Sigmoid colon (tissue), 7 donors: Measurements from ENCODE around the gene NAALADL2. TPM values are rescaled to one million over a fixed set of nuclear protein-coding genes. Genes with fewer than 3 reads are reported as not detected.
"Not testable (repeated sequence)": the region's sequence is repeated elsewhere in the genome, so short reads cannot be mapped to it uniquely, and the experiment has no call there.

Experiments used
- DNase-seq: peaks from one replicate; pipeline ENCODE4 v3.0.0-alpha.2; 2019
- H3K27ac ChIP-seq, 4 donors: fragments of 200-600 bp; sonication (generic); one replicate each; pipeline ENCODE4 v1.5.1; 2016 to 2019; ENCODE audit warnings: mild to moderate bottlenecking in 1 of 4
- H3K27me3 ChIP-seq, 3 donors: fragments of 200-600 bp; sonication (generic); one replicate each; pipeline ENCODE4 v1.5.1; 2019; ENCODE audit warnings: mild to moderate bottlenecking in 1 of 3
- H3K36me3 ChIP-seq, 4 donors: fragments of 200-600 bp; sonication (generic); one replicate each; pipeline ENCODE4 v1.5.1; 2016 to 2019
- H3K4me1 ChIP-seq, 4 donors: fragments of 200-600 bp; sonication (generic); one replicate each; pipeline ENCODE4 v1.5.1; 2017 to 2019
- H3K4me3 ChIP-seq, 4 donors: fragments of 200-600 bp; sonication (generic); one replicate each; pipeline ENCODE4 v1.5.1; 2017 to 2019; ENCODE audit warnings: mild to moderate bottlenecking in 2 of 4, moderate library complexity in 1 of 4
- H3K9me3 ChIP-seq, 4 donors: fragments of 200-600 bp in 3 of 4; sonication (generic) in 3 of 4; one replicate each; pipeline versions ENCODE4 v1.5.1 to v1.6.1; 2013 to 2019
- EP300 ChIP-seq, 4 donors: sonication (generic); formaldehyde crosslinking; IDR thresholded peaks; one replicate each; pipeline ENCODE4 v1.6.1; 2017; ENCODE audit warnings: antibody characterized with exemption in 4 of 4
- POLR2A ChIP-seq, 2 donors: fragments of 450-650 bp; IDR thresholded peaks; one replicate each; pipeline ENCODE4 v1.6.1; 2016; ENCODE audit warnings: antibody characterized with exemption in 2 of 2, mild to moderate bottlenecking in 2 of 2, moderate library complexity in 2 of 2
- POLR2AphosphoS5 ChIP-seq, 4 donors: sonication (generic); formaldehyde crosslinking; IDR thresholded peaks; one replicate each; pipeline ENCODE4 v1.6.1; 2017; ENCODE audit warnings: antibody characterized with exemption in 4 of 4
- WGBS, 2 donors: extraction: QIAGEN DNeasy Blood & Tissue Kit; methylation state at CpG; one replicate each; pipeline ENCODE4 v1.1.7; 2013; 5-methylcytosine and 5-hydroxymethylcytosine counted together
- intact Hi-C: fragments of 100-400 bp; cut with DNase I; formaldehyde crosslinking; loops from one replicate; pipeline ENCODE4 v1.15.1; 2023
- polyA plus RNA-seq, 3 donors: library from polyadenylated mRNA; stranded (reverse); fragments of 200-250 nt; gene quantifications; one replicate each; pipeline ENCODE4 v1.2.3, GENCODE V29; 2013
- total RNA-seq, 4 donors: library from RNA; depleted of rRNA; stranded (reverse); fragments of >200 nt; gene quantifications; one replicate each; pipeline ENCODE4 v1.1.0, GENCODE V29; 2016
- TF ChIP-seq, protein P1 (sequence below), 4 experiments: fragments of 450-650 bp in 3 of 4; fragments of 200-600 bp in 1 of 4; IDR thresholded peaks; one replicate each; pipeline ENCODE4 v1.5.1; 2016 to 2019; ENCODE audit warnings: antibody characterized with exemption in 4 of 4, mild to moderate bottlenecking in 3 of 4, moderate library complexity in 2 of 4
- donor health status: healthy with polysubstance abuse.
- donor health status: Bipolar disorder and iron deficiency.
- donor health status: healthy.

NAALADL2 gene
- total and polyA plus RNA-seq, 7 donors: 0.46 to 18.5 (median 6.0) TPM

DNA sequence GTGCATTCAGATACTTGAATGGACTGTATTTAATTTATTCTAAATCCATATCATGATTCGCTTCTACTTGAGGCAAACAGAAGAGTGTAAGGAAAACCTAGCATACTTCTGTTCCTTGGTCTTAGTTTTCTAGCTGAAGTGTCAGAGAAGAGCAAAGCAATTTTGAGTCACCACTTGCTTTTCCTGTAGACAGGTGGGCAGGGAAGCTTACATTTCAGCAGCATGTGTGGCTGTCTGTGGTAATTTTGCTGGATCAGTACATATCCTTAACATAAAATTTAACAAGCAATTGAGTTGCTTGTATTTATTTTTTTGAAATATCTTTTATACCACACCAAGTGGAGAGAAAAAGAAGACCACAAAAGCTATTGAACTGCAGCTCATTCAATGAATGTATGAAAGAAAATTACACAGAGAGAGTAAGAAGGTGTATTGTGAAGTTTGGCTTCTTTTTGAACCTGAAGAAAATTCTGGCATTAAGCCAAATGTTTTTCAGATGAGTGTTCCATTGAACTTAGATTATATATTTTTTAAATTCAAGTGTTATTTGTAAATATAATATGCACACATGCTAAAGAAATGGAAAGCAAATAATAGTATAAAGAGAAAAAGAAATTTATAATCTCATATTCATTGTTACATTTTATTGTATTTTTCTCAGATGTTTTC is 747.6 kb downstream of the NAALADL2 start:
- Histone ChIP-seq H3K4me1 (no peaks in the 10 kb centered on the region), H3K4me3 (no peak overlapping the region), H3K27ac (no peak overlapping the region), H3K36me3 (no peaks in the 10 kb centered on the region), H3K27me3 (no peaks in the 10 kb centered on the region), H3K9me3 (no peaks in the 10 kb centered on the region)
- TF ChIP-seq, protein P1, sequence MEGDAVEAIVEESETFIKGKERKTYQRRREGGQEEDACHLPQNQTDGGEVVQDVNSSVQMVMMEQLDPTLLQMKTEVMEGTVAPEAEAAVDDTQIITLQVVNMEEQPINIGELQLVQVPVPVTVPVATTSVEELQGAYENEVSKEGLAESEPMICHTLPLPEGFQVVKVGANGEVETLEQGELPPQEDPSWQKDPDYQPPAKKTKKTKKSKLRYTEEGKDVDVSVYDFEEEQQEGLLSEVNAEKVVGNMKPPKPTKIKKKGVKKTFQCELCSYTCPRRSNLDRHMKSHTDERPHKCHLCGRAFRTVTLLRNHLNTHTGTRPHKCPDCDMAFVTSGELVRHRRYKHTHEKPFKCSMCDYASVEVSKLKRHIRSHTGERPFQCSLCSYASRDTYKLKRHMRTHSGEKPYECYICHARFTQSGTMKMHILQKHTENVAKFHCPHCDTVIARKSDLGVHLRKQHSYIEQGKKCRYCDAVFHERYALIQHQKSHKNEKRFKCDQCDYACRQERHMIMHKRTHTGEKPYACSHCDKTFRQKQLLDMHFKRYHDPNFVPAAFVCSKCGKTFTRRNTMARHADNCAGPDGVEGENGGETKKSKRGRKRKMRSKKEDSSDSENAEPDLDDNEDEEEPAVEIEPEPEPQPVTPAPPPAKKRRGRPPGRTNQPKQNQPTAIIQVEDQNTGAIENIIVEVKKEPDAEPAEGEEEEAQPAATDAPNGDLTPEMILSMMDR (IDR thresholded peaks at IDR 0.05): no peak
- TF ChIP-seq EP300 (IDR thresholded peaks at IDR 0.05) (no peak), POLR2AphosphoS5 (IDR thresholded peaks at IDR 0.05) (no peak), POLR2A (IDR thresholded peaks at IDR 0.05) (no peak)
- intact Hi-C loops: no loop called here
- DNase-seq: no peak
- 92 to 93% methylated on average over 1 of the region's 1 CpG for WGBS, 2 donors

DNA sequence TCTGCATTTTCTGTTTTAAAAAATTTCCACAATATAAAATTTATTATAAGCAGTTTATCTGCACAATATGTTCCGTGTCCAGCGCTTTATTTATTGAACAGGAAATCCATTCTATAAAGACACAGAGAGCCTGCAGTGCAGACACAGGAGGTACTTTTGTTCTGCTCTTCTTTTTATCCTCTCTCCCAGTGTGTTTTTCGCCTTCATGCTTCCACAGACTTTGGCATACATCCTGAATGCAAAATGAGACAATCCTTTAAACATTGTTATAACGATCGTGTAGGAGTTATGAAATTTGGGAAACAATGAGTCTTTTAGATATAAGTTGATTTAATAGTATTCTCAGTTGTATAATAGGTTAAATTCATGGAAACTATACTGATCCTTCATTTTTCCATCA is 749.2 kb downstream of the NAALADL2 start:
- no peaks in the 10 kb centered on the region for H3K27me3 ChIP-seq
- H3K27ac ChIP-seq: no peak overlapping the region
- WGBS, 2 donors: 84 to 93% methylated on average over 5 of the region's 5 CpGs
- no peak overlapping the region for H3K4me3 ChIP-seq
- intact Hi-C loops: no loop called here
- H3K4me1 ChIP-seq: no peaks in the 10 kb centered on the region
- no peaks in the 10 kb centered on the region for H3K36me3 ChIP-seq
- H3K9me3 ChIP-seq: no peaks in the 10 kb centered on the region
- no peak for TF ChIP-seq EP300 (IDR thresholded peaks at IDR 0.05)
- DNase-seq: no peak

DNA sequence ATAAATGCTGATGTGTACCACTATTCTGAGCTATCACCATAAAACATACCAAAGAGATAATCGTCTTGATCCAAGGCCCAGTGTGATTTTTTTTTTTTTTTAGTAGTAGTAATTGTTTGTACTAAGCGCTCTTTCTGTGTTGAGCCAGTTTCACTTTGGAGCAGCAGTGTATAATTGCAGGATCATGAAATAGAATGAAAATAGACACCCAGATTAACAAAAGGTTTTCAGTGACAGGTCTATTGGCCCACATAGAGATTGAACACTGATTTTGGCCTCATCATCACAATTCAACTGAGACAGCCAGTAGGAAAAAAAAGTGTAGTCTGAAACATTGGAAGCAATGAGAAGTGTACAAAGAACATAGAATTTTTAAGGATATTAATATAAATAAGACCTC is 749.8 kb downstream of the NAALADL2 start:
- no peaks in the 10 kb centered on the region for H3K36me3 ChIP-seq
- H3K4me1 ChIP-seq: no peaks in the 10 kb centered on the region
- WGBS, 2 donors: 88 to 89% methylated on average over 2 of the region's 2 CpGs
- TF ChIP-seq, protein P1 (IDR thresholded peaks at IDR 0.05): no peak
- TF ChIP-seq POLR2AphosphoS5 (IDR thresholded peaks at IDR 0.05): no peak
- H3K27ac ChIP-seq: no peak overlapping the region
- no peak overlapping the region for H3K4me3 ChIP-seq
- no peaks in the 10 kb centered on the region for H3K27me3 ChIP-seq
- no peak for DNase-seq
- H3K9me3 ChIP-seq: no peaks in the 10 kb centered on the region
- intact Hi-C loops: no loop called here

DNA sequence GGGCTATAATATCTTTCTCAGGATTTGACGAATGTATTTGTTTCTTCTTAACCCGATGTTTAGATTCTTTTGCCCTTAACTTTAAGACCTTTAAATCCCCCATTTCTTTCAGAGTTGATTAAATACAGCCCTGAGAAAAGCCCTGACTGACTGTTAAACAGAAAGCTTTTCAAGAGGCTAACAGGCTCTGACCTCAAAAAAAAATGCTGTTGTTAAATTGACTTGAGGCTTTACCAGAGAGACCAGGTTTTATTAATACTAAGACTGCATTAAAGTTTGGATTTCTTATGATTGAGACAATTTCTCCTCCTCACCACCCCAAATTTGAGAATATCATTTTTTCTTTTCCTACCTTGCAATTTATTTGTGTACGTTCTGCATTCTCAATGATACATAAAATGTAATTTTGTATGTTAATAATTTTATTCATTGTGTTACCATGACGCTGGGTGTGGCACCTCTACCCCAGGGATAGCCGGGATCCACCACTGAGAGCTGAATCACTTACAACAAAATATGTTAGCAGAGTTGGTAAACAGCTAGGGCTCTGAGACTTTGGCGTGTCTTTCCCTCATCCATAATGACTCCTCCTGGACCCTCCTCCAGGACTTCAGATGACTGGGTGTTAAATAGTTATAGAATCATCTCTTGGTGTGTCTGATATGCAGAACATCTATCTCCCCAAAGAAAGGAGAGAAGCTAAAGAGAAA is 753.5 kb downstream of the NAALADL2 start:
- intact Hi-C loops: no loop called here
- DNase-seq: no peak
- Histone ChIP-seq H3K4me1 (no peaks in the 10 kb centered on the region), H3K27ac (no peak overlapping the region), H3K36me3 (no peaks in the 10 kb centered on the region), H3K4me3 (no peak overlapping the region), H3K9me3 (no peaks in the 10 kb centered on the region), H3K27me3 (no peaks in the 10 kb centered on the region)
- 82 to 85% methylated on average over 6 of the region's 6 CpGs for WGBS, 2 donors
- no peak for TF ChIP-seq POLR2A (IDR thresholded peaks at IDR 0.05)

DNA sequence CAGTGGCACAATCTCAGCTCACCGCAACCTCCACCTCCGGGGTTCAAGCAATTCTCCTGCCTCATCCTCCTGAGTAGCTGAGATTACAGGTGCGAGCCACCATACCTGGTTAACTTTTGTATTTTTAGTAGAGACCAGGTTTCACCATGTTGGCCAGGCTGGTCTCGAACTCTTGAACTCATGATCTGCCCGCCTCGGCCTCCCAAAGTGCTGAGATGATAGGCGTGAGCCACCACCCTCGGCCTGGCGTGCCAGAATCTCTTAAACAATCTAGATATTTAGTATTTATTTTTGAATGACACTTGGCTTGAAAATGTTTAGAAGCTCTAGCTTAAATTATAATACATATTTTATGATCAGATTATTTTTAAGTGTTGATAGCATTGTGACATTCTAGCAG is 755.0 kb downstream of the NAALADL2 start:
- WGBS, 2 donors: 94 to 96% methylated on average over 9 of the region's 9 CpGs
- H3K4me3 ChIP-seq, intact Hi-C loops, H3K9me3 ChIP-seq, H3K27ac ChIP-seq, H3K36me3 ChIP-seq, H3K27me3 ChIP-seq, DNase-seq, H3K4me1 ChIP-seq: not testable (repeated sequence)

DNA sequence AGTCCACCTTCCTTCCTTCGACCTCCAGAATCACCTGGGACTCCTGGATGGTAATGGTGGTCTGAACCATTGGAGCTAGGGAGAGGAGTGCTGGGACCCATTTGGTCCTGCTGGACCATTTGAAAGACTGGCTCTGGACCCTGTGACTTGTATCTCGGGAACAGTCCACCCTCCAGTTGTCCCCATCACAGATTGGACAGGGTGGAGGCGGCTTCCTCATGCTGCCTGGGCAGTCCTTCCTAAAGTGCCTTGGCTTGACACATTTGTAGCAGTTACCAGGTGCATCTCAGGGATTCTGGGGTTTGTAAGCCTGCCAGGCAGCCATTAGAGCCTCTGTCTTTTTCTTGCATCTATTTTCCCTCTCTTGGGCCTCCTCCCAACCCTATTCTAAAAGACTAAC is 758.1 kb downstream of the NAALADL2 start:
- Histone ChIP-seq H3K36me3 (no peaks in the 10 kb centered on the region), H3K27ac (no peak overlapping the region), H3K9me3 (no peaks in the 10 kb centered on the region), H3K27me3 (no peaks in the 10 kb centered on the region), H3K4me1 (no peaks in the 10 kb centered on the region), H3K4me3 (no peak overlapping the region)
- WGBS, 2 donors: 90 to 99% methylated on average over 3 of the region's 3 CpGs
- intact Hi-C loops: no loop called here
- TF ChIP-seq, protein P1 (IDR thresholded peaks at IDR 0.05): no peak
- TF ChIP-seq EP300 (IDR thresholded peaks at IDR 0.05) (no peak), POLR2AphosphoS5 (IDR thresholded peaks at IDR 0.05) (no peak), POLR2A (IDR thresholded peaks at IDR 0.05) (no peak)
- no peak for DNase-seq
